Endodermal cell (in vitro differentiated cells): ENCODE data around the gene AQP7. TPM values are rescaled to one million over a fixed set of nuclear protein-coding genes. Genes with fewer than 3 reads are reported as not detected.

ENCODE experiments used
- DNase-seq: peaks from one replicate; pipeline ENCODE4 v3.0.0-alpha.2; 2017
- H3K27ac ChIP-seq: 2 replicates; pipeline ENCODE4 v1.5.1; 2013; ENCODE audit warnings: mild to moderate bottlenecking, low read depth, low read length, moderate library complexity
- H3K27me3 ChIP-seq: 2 replicates; pipeline ENCODE4 v1.6.1; 2013; ENCODE audit warnings: mild to moderate bottlenecking, low read length, moderate library complexity; ENCODE audit not compliant: insufficient read depth, control insufficient read depth, poor library complexity, severe bottlenecking
- H3K36me3 ChIP-seq: 2 replicates; pipeline ENCODE4 v1.7.0; 2013; ENCODE audit warnings: mild to moderate bottlenecking, low read length, moderate library complexity; ENCODE audit not compliant: control insufficient read depth, insufficient read depth
- H3K4me1 ChIP-seq: one replicate; pipeline ENCODE4 v1.7.0; 2013; ENCODE audit warnings: low read length; ENCODE audit not compliant: control insufficient read depth, insufficient read depth
- H3K4me3 ChIP-seq: 2 replicates; pipeline ENCODE4 v1.5.1; 2013; ENCODE audit warnings: mild to moderate bottlenecking, low read length, moderate library complexity
- H3K9ac ChIP-seq: 2 replicates; pipeline ENCODE4 v1.6.1; 2013; ENCODE audit warnings: mild to moderate bottlenecking, low read length, moderate library complexity; ENCODE audit not compliant: poor library complexity, severe bottlenecking; ENCODE audit errors: extremely low read depth
- H3K9me3 ChIP-seq: 2 replicates; pipeline ENCODE4 v1.6.1; 2013; ENCODE audit warnings: mild to moderate bottlenecking, low read length, moderate library complexity; ENCODE audit not compliant: control insufficient read depth
- H3K27ac Mint-ChIP-seq: 2 replicates; pipeline ENCODE4 v1.8.0; 2020; ENCODE audit warnings: mixed read lengths
- H3K27me3 Mint-ChIP-seq: 2 replicates; pipeline ENCODE4 v1.8.0; 2021; ENCODE audit warnings: mild to moderate bottlenecking, mixed read lengths; ENCODE audit not compliant: insufficient read depth
- H3K36me3 Mint-ChIP-seq: 2 replicates; pipeline ENCODE4 v1.8.0; 2020; ENCODE audit warnings: low read depth, mixed read lengths
- H3K4me1 Mint-ChIP-seq: 2 replicates; pipeline ENCODE4 v1.8.0; 2020; ENCODE audit warnings: mixed read lengths
- H3K4me3 Mint-ChIP-seq: 2 replicates; pipeline ENCODE4 v1.8.0; 2020; ENCODE audit warnings: mild to moderate bottlenecking, moderate library complexity, mixed read lengths
- H3K9me3 Mint-ChIP-seq: 2 replicates; pipeline ENCODE4 v1.8.0; 2020; ENCODE audit warnings: mild to moderate bottlenecking, mixed read lengths
- WGBS, 2 experiments: methylation state at CpG; one replicate each; pipeline versions ENCODE4 v1.1.5 to v1.1.7; 2013; ENCODE audit warnings: missing lambda C conversion rate in 2 of 2, mixed read lengths in 1 of 2; ENCODE audit not compliant: insufficient coverage in 1 of 2, insufficient read length in 1 of 2; 5-methylcytosine and 5-hydroxymethylcytosine counted together
- total RNA-seq, 2 donors: library from RNA; stranded (reverse); fragmentation: NEBNext Ultra II Directional in 1 of 2; extraction: Animal tissue kit (Norgen Biotek cat#: 25700) in 1 of 2; gene quantifications; 2 replicates in 1 of 2; 3 replicates in 1 of 2; pipeline ENCODE4 v1.2.1, GENCODE V29; 2021
- TF ChIP-seq, protein P1 (sequence below): fragments of 200-600 bp; sonication (generic); conservative IDR thresholded peaks from 2 replicates; pipeline ENCODE4 v1.5.0; 2021; ENCODE audit warnings: antibody characterized with exemption, mild to moderate bottlenecking

AQP7 gene
- total RNA-seq, 2 donors from 2014 or later, result 0.38 TPM; not detected in 1

- no peak overlapping the region for H3K27ac ChIP-seq
- 90 to 93% methylated on average over 7 to 15 of the region's 15 CpGs for WGBS, 2 experiments
These were observed 39.8 kb upstream of the AQP7 start for GRCh38 chr9:33442125-33442524.

DNA sequence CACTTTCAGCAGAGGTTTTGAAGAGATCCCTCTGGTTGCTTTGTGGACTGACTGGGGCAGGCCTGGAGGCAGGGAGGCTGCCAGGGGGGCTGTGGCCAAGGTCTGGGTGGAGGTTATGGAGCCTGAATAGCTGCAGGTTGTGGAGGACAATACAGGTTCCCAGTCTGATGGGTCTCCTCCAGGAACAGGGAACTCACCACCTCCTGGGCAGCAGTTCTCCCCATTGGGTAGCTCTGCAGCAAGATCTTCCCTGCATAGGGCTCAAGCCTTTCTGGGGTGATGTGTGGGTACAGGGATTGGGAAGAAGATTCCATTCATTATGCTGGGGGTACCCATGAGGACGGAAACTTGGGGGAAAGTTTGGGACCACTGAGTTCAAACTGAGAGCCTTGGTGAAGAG lies 38.2 kb upstream of the AQP7 start:
- H3K36me3 ChIP-seq, result no peaks in the 10 kb centered on the region
- no peak overlapping the region for H3K9ac ChIP-seq
- Mint-ChIP-seq H3K4me1 (peaks cover 26% of the 10 kb centered on the region), H3K27ac (no peak overlapping the region), H3K27me3 (peaks cover 7% of the 10 kb centered on the region), H3K36me3 (no peaks in the 10 kb centered on the region), H3K4me3 (no peak overlapping the region), H3K9me3 (no peaks in the 10 kb centered on the region)
- TF ChIP-seq, protein P1, sequence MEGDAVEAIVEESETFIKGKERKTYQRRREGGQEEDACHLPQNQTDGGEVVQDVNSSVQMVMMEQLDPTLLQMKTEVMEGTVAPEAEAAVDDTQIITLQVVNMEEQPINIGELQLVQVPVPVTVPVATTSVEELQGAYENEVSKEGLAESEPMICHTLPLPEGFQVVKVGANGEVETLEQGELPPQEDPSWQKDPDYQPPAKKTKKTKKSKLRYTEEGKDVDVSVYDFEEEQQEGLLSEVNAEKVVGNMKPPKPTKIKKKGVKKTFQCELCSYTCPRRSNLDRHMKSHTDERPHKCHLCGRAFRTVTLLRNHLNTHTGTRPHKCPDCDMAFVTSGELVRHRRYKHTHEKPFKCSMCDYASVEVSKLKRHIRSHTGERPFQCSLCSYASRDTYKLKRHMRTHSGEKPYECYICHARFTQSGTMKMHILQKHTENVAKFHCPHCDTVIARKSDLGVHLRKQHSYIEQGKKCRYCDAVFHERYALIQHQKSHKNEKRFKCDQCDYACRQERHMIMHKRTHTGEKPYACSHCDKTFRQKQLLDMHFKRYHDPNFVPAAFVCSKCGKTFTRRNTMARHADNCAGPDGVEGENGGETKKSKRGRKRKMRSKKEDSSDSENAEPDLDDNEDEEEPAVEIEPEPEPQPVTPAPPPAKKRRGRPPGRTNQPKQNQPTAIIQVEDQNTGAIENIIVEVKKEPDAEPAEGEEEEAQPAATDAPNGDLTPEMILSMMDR, result no peak
- H3K4me1 ChIP-seq, result peaks cover 7% of the 10 kb centered on the region
- no peaks in the 10 kb centered on the region for H3K27me3 ChIP-seq
- H3K27ac ChIP-seq, result no peak overlapping the region
- no peak overlapping the region for H3K4me3 ChIP-seq
- no peaks in the 10 kb centered on the region for H3K9me3 ChIP-seq
- 85% methylated on average over 1 of the region's 1 CpG; no CpG with 5 or more reads in 1 of the 2 experiments for WGBS, 2 experiments
- no peak for DNase-seq

More at GRCh38 chr9:33442125-33442524, 39.8 kb upstream of the AQP7 start:
- peaks cover 19% of the 10 kb centered on the region for H3K4me1 ChIP-seq
- no peak overlapping the region for H3K9ac ChIP-seq
- TF ChIP-seq, protein P1, result no peak
- Mint-ChIP-seq H3K4me1 (peaks cover 29% of the 10 kb centered on the region), H3K9me3 (no peaks in the 10 kb centered on the region), H3K36me3 (no peaks in the 10 kb centered on the region), H3K27ac (no peak overlapping the region), H3K27me3 (peaks cover 17% of the 10 kb centered on the region), H3K4me3 (no peak overlapping the region)
- H3K9me3 ChIP-seq, result no peaks in the 10 kb centered on the region
- H3K4me3 ChIP-seq, result no peak overlapping the region
- DNase-seq, result no peak
- H3K27me3 ChIP-seq, result no peaks in the 10 kb centered on the region
- no peaks in the 10 kb centered on the region for H3K36me3 ChIP-seq

GRCh38 chr9:33440204-33440603 lies 37.8 kb upstream of the AQP7 start:
- Histone ChIP-seq H3K4me1 (peaks cover 6% of the 10 kb centered on the region), H3K36me3 (no peaks in the 10 kb centered on the region), H3K9me3 (no peaks in the 10 kb centered on the region), H3K4me3 (no peak overlapping the region), H3K27ac (no peak overlapping the region), H3K27me3 (no peaks in the 10 kb centered on the region), H3K9ac (no peak overlapping the region)
- Mint-ChIP-seq H3K4me1 (peaks cover 24% of the 10 kb centered on the region), H3K27me3 (peaks cover 7% of the 10 kb centered on the region), H3K9me3 (no peaks in the 10 kb centered on the region), H3K27ac (no peak overlapping the region), H3K36me3 (no peaks in the 10 kb centered on the region), H3K4me3 (no peak overlapping the region)
- TF ChIP-seq, protein P1, result no peak
- WGBS, 2 experiments, result 88 to 91% methylated on average over 5 to 7 of the region's 7 CpGs
- no peak for DNase-seq
